ENCODE measurements around the gene RPL10.

Gene RPL10

DNA sequence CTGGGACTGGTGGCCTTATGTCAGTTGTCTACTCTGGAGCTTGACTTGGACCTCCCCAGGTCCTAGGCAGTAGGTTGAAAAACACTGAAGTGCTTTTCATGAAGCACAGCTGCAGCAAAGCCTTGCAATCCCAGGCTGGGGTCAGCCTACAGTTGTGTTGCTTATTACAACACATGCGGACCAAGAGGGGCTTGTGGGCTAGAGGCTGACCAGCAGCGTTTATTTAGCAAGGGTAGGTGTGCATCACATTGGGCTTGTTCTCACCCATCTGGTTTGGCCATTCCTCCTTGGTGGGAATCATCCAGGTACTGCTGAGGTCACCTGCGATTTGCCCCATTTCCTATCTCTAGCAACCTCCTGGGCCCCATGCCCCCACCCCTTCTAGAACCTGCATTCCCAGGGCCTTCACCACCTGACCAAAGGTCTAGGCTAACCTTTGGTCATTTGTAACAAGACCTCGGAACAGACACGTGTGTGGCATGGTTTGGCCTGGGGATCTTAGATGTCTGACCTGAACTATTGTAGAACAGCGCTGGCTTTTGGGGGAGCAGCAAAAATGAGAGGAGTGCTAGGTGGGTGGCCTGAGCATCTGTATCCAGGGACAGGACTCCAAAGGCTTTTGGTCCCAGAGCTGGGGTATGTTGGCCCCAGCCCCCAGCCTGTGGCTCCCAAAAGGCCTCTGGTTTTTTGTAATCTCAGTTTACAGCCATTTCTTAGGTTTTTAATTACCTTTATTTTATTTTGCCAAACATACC lies 3.0 kb downstream of the RPL10 start:
- no peak for FAIRE-seq

DNA sequence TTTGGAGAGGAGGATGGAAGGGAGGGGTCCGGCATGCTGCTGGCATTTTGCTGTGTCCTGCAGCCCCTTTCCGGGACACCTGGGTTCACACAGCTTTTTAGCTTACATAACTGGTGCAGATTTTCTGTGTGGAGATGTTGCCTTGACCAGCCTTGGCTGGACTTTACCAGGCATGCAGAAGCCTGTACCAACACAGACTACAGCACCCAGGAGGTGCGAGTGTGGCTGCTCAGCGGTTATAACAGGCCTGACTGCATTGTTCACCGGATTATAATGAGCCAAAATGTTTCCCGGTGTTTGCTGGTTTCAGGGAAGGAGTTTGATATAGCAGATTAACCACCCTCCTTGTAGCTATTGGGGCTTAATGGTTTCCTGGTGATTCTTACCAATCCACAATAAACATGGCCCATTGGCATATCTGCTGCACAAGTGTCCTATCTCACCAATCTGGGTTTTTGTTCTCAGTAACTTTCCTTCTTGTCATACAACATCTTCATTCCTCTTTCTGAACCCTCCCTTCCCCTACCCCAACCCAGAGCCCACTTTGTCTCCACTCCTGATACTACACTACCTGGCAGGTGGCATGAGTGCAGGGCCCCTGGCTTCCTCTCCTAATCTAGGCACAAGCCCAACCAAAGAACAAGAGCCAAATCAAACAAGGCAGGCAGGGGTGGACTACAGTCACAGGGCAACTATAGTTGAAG lies 3.9 kb downstream of the RPL10 start:
- no peak for FAIRE-seq

DNA sequence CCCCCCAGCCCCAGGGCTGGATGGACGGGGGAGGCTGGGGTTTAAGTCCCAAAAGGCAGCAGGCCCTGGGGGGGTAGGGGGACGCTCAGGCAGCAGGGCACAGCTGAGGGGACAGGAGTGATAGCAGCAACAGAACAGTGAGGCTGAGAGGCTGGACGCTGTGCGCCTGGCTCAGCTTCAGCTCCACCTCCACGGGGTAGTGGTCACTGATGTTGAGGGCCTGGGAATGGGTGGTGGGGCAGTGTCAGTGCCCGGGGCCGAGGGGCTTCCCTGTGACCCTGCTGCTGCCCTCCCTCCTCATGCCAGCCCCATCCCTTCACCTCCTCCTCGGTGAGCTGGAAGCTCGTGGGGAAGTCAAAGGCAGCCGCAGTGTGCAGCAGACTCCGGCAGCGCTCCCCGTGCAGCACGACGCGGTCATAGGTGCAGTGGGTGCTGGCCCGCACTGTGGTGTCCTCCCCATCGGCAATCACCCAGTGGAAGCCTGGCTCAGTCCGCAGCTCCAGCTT lies 4.5 kb downstream of the RPL10 start:
- no peak for FAIRE-seq

DNA sequence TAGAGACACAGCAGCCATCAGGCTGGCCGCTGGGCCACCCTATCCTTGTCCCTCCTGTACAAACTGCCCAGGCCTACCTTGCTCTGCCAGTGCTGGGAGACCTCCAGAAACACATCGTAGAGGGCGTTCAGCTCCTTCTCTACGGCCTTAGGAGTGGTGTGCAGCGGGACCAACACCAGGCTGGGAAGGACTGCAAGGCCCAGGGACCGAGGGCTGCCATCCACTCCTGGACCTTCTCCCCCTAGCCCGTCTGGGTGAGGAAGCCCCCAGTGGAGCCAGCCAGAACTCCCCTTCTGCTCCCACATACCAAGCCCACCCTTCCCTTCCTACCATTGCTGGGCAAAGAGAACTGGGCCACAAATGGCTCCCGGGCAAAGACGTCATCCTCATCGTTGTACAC lies 5.0 kb downstream of the RPL10 start:
- FAIRE-seq = no peak

DNA sequence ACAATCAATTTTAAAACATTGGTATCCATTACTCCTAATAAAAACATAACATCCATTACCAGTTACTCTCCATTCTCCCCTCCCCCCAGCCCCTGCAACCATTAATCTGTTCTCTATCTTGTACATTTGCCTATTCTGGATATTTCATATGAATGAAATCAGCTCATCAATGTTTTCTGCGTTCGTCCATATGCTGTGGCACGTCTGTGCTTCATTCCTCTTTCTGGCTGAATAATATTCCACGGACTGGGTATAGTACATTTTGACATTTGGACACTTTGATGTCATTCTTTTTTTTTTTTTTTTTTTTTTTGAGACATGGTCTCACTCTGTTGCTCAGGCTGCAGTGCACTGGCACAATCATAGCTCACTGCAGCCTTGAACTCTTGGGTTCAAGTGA lies 5.7 kb downstream of the RPL10 start:
- FAIRE-seq = no peak

DNA sequence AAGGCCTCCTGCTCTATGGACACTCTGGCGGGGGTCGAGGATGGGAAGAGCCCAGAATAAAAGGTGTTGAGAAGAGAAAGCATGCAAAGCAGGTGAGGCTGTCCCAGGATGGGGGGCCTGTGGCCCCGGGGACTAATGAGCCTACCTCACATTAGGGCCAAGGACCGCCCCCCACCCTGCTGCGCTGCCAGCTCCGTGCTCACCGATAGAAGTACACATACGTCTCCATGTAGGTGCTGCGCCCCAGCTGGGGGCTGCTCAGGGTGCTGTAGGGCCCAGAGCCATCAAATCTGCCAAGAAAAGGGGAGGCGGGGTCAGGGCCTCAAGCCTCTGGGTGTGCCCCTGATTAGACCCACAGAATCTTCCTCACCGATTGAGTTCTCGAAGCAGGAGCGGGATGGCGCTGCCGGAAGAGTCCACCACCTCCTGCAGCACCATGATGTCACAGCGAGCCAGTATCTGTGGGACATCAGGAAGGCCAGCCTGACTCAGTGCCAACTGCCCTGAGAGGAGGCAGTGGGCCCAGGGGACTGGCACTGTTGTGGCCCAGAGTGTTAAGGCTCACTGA lies 6.5 kb downstream of the RPL10 start:
- no peak for FAIRE-seq

DNA sequence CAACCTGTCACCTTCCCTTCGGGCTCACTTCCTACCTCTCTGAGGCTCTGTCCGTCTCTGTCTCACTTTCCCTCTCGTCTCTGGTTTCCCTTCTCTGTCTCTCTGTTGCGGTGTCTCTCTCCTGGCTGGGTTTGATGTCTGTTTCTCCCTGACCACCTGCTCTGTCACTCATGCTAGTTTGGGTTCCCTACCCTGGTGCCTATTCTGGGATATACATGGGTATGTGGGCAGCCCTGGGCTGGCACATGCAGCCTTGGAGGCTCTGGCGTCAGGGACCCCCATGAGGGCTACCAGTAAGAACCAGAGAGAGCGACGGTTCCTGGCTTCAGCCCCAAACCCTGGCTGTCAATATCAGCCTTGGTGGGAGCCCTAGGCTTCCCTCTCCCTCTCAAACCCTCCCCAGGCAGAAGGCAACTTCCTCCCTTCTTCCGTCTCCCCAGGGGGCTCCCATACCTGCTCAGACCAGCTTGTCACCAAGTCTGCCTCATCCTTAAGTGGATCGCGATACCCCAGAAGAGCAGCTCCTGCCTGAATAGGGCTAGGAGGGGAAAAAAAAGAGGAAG lies 10.6 kb downstream of the RPL10 start:
- FAIRE-seq = no peak

DNA sequence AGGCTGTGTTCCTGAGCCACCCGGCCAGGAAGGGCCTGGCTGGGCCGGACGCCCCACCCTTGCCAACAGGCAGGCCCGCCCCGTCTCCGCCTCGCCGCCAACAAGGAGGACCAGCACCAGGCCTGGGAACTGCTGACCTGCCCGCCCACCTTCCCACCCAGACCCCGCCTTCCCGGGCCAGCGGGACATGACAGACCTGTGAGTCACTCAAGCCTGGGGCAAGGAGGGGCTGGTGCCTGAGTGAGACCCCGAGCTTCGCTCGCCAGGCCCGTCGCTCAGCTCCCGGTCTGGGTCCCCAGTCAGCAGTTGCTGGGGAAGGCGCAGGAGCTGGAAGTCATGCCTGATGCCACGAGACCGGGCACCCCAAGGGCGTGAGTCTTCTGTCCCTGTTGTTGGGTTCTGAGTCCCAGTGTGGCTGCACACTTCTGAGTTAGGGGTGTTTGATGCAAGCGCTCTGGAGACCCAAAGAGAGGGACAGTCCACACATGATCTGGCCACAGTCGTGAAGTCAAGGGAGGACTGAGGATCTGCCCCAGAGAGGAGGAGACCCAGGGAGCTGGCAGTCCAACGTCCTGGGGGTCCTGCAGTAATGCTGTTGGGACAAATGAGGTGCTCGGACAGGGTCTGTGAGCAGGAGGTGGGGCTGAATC lies 11.2 kb downstream of the RPL10 start, which contains the start of gene DNASE1L1:
Gene DNASE1L1, minus strand, starts transcription at position 33 of the 650 bp plus-strand sequence. CDS start 3,686 bp downstream, outside the sequence.
- no peak for FAIRE-seq

DNA sequence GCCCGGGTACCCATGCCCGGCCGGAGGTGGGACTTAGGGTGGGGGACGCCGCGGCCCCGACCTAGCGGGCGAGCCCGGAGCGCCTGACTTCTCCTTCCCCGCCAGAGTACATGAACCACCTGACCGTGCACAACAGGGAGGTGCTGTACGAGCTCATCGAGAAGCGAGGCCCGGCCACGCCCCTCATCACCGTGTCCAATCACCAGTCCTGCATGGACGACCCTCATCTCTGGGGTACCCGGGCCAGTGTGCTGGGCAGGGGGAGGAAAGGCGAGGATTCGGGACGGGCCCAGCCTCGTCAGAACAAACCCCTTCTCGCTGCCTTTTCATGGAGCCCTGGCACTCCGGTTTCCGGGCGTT lies 13.8 kb downstream of the RPL10 start:
- FAIRE-seq = no peak

DNA sequence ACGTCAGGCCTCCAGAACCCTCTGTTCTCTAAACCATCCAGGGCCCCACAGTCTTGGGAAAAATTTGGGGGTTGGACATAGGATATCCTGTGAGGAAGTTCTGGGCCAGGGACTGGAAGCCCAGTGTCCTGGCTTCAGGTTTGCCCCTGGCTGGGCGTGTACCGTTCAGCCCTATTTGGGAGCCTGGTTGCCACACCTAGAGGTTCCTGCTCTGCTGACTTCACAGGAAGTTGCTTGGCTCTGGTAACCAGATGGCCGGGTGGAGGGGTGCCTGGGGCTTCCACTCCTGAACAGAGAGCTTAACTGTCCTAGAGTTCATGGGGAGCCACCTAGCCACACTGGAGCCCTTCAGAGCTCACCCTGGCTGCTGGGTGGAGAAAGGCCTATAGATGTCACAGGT lies 14.3 kb downstream of the RPL10 start:
- FAIRE-seq = no peak

DNA sequence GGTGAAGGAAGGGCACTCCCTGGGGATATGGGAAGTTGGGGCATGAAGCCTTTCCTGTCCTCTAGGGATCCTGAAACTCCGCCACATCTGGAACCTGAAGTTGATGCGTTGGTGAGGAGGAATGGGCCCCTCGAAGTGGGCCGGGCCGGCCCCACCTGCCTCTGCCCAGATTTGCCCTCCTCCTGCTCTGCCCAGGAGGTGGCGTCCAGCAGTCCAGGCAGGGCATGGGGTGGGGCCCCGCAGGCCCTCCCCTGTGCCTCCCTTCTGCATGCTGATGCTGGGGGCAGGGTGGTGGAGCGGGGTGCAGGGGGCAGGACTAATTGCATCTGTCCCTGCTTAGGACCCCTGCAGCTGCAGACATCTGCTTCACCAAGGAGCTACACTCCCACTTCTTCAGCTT lies 15.0 kb downstream of the RPL10 start:
- FAIRE-seq = no peak

DNA sequence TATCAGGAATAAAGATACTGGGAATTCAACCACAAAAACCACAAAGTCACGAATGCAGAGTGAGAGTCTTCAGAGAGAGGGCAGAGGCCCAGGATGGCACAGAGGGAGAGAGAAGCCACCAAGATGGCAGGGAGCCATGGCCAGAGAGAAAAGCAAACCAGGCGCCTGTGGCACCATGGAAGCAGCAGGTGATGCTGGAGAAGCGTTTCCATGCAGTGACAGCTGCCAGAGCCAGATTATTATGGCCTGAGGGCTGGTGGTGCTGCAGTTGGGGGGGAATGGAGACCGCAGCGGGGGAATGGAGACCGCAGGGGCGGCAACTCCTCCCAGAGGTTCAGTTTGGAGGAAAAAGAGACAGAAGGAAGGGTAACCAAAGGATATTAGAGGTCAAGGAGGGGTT lies 19.0 kb downstream of the RPL10 start:
- no peak for FAIRE-seq

DNA sequence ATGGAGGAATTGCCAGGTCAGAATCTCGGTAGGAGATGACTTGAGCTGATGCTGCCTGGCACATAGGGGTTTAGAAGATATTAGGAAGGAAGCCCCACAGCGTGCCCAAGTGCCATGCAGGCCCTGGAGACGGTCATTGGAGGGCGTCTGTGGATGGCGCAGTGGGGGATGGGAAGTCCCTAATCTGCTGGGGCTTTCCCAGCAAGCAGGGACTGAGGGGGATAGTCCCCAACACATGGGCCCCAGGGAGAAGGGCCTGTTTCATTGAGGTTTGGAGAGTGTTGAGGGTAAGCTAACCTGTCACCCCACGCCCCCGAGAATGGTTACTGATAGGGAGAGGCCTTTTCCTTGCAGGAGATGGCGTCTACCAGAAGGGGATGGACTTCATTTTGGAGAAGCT lies 21.0 kb downstream of the RPL10 start:
- no peak for FAIRE-seq

DNA sequence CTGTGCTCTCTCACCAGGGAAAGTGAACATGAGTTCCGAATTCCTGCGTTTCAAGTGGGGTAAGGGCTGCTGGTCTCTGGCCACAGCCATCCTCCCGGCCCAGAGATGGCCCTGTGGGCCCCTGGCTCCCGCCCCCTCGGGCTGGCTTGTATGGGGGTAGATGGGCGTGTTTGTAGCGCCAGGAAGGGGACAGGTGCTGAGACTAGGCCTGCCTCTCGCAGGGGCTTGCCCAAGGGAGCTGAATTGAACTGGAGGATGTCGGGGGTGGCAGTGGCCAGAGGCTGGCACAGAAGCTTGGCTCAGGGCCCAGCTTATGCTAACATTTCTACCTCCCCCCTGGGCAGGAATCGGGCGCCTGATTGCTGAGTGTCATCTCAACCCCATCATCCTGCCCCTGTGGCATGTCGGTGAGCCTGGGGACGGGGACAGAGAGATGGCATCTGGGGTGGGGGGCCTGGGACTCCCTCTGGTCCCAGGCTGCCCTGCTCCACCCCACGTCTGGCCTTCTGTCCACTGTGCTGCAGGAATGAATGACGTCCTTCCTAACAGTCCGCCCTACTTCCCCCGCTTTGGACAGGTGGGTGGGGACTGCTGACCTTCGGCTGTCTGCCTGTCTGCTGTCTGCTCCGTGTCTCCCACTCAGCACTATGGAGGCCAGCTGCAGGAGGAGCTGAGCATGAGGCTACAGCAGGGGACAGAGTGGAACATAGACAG lies 21.7 kb downstream of the RPL10 start:
- FAIRE-seq = no peak

DNA sequence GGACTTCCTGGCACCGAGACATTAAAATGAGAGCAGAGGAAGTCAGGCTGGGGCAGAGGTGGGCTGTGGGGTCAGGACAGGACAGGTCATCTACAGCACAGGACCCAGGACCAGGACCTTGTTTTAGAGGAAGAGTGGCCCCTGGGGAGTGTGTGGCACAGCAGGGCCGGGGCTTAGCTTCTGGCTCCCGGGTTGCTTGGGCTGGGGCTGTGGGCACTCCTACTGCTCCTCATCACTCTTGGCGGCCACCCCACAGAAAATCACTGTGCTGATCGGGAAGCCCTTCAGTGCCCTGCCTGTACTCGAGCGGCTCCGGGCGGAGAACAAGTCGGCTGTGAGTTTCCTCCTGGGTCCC lies 22.2 kb downstream of the RPL10 start:
- no peak for FAIRE-seq

DNA sequence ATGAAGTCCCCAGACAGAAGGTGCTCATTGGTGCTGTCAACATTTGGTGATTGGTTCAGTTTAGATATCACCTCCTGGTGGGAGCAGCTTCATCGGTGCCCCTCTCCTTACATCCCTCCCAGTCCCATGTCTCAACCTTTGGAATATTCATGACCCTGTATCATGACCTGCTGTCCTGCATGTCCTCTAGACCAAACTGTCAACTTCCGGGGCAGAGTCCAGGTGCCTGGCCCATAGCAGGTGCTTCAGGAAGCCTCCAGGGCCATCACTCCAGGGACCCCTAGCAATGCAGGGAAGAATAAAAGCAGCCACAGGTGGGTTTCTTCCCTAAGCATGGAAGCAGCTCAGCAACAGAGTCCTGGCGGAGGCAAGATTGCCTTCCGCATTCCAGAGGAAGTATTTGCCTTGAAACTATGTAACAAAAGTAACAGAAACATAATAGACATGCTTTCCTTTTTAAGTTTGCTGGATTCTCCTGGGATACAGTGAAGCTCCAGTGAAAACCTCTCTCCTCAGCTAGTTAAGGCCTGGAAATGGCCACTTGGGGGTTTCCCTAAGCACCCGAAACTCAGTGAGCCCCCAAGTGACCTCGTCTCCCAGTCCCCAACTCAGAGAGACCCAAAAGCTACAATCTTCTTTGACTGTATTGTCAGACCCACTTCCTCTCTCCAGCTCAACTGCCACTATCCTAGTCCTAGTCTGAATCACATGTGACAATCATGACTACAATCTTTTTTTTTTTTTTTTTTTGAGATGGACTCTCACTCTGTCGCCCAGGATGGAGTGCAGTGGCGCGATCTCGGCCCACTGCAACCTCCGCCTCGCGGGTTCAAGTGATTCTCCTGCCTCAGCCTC lies 29.0 kb downstream of the RPL10 start:
- no peak for FAIRE-seq

DNA sequence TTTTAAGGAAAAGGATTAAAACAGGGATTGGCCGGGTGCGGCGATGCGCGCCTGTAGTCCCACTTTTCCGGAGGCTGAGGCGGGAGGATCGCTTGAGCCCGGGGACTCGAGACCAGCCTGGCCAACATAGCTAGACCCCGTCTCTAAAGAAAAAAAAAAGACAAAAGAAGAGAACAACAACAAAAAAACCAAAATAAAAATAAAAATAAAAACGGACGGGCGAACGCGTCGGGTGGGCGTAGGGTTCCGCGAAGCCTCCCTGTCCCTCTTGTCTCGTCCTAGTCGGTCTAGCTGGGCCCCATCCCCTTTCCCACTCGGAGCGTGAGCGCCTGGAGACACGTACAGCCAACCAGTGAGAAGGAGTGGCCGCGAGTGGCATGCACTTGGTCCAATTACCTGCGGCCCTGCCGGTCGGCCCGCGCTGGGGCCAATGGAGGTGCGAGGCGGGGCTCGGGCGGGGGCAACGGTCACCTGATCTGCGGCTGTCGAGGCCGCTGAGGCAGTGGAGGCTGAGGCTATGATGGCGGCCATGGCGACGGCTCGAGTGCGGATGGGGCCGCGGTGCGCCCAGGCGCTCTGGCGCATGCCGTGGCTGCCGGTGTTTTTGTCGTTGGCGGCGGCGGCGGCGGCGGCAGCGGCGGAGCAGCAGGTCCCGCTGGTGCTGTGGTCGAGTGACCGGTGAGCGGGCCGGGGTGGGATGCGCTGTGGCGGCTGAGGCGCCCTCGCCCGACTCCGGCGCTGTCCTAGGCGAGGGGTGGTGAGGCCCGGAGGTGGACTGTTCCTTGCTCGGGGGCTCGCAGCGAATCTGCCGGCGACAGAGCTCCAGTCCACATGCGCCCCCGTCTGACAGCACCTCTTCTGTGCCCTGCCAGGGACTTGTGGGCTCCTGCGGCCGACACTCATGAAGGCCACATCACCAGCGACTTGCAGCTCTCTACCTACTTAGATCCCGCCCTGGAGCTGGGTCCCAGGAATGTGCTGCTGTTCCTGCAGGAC lies 30.3 kb downstream of the RPL10 start, which contains the start of gene ATP6AP1:
Gene ATP6AP1, plus strand, starts transcription at position 502 of the 996 bp plus-strand sequence. Its CDS starts 16 bp downstream, at position 518.
- FAIRE-seq = peak; percentile 57

DNA sequence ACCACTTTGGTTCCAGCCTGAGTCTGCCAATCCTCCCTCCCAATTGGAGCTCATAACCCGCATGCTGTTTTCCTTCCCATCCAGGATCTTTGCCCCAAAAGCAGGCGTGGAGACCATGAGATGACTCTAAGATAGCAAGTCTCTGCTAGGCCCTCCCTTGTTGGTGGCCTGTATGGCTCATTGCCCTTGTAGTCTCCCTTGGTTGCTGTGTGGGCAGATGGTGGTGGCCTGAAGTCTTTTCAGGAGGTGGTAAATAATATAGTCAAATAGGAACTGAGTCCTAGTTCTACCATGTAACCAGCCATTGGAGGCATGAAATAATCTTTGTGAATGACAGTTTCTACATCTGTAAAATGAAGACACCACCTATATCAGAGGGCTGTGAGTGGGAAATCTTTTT lies 31.5 kb downstream of the RPL10 start:
- FAIRE-seq = no peak

DNA sequence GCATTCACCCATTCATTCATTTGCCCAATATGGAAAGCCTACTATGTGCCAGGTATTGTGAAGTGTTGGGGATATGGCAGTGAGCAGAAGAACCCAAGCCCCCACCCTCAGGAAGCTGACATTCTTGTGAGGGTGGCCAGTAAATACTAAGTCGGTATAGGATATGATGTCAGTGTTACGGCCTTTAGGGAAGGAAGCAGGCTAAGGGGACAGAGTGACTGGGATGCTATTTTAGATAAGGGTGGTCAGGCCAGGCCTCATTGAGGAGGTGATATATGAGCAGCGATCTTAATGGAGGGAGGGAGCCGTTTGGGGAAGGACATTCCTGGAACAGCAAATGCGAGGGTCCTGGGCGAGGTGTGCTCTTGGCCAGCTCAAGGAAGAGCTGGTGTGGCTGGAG lies 32.3 kb downstream of the RPL10 start:
- FAIRE-seq = no peak

DNA sequence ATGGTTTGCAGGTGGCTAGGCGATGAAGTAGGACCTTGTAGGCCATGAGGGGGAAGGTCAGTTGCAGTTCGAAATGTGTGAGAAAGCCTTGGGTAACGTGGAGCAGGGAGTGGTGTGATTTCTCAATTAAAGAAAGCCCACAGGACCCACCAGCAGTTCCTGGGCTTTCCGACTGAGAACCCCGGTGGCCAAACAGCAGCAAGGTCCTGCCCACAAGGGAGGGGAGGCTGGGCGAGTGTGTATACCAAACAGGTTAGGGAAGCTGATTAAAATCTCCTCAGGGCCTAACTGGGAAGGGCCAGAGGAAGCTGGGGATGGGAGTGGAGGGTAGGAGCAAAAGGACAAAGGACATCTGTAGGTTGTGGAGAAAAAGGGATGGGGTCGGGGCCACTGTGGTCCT lies 32.7 kb downstream of the RPL10 start:
- no peak for FAIRE-seq

All from A204.1 (cell line).